SU-DHL-6 (cell line): ENCODE results near the gene CFAP20DC.
"Not testable (repeated sequence)": the region's sequence is repeated elsewhere in the genome, so short reads cannot be mapped to it uniquely, and the experiment has no call there.

Experiments
- H2AFZ ChIP-seq: fragments of 200-600 bp; sonication (generic); 2 replicates; pipeline ENCODE4 v1.6.1; 2014; ENCODE audit warnings: low read depth, mild to moderate bottlenecking, moderate library complexity, mixed read lengths, antibody characterized with exemption, low read length; ENCODE audit not compliant: severe bottlenecking
- H3F3A ChIP-seq: fragments of 200-600 bp; shearing (Covaris generic); 2 replicates; pipeline ENCODE4 v1.6.0; 2016; ENCODE audit warnings: antibody characterized with exemption, mild to moderate bottlenecking; ENCODE audit not compliant: insufficient read depth
- H3K27ac ChIP-seq: fragments of 200-600 bp; sonication (generic); 2 replicates; pipeline ENCODE4 v1.5.1; 2016; ENCODE audit warnings: low read depth, mild to moderate bottlenecking, low read length, moderate library complexity, mixed read lengths
- H3K27me3 ChIP-seq: fragments of 200-600 bp; sonication (generic), shearing (Covaris generic); 2 replicates; pipeline ENCODE4 v1.6.0; 2014; ENCODE audit warnings: mild to moderate bottlenecking, low read length
- H3K36me3 ChIP-seq: fragments of 200-600 bp; sonication (generic); 2 replicates; pipeline ENCODE4 v1.6.1; 2014; ENCODE audit warnings: mild to moderate bottlenecking, low read length, mixed read lengths
- H3K4me2 ChIP-seq: fragments of 300-600, 200-600 bp; shearing (Covaris generic), sonication (generic); 2 replicates; pipeline ENCODE4 v1.6.0; 2014; ENCODE audit warnings: low read length, low read depth, mild to moderate bottlenecking; ENCODE audit not compliant: poor library complexity, severe bottlenecking
- H3K4me3 ChIP-seq: fragments of 200-600 bp; sonication (generic); 2 replicates; pipeline ENCODE4 v1.5.1; 2014; ENCODE audit warnings: antibody characterized with exemption, low read length, mild to moderate bottlenecking, mixed read lengths; ENCODE audit not compliant: insufficient read depth, poor library complexity, severe bottlenecking
- H3K79me2 ChIP-seq: fragments of 200-600 bp; sonication (generic); 2 replicates; pipeline ENCODE4 v1.6.1; 2014; ENCODE audit warnings: mild to moderate bottlenecking, low read length, moderate library complexity; ENCODE audit not compliant: insufficient read depth
- H3K9ac ChIP-seq: fragments of 200-600 bp; sonication (generic); 2 replicates; pipeline ENCODE4 v1.7.0; 2014; ENCODE audit warnings: mild to moderate bottlenecking, low read length
- H3K9me2 ChIP-seq: fragments of 200-600 bp; sonication (generic); replicated peaks from 2 replicates; pipeline ENCODE4 v1.6.1; 2014; ENCODE audit warnings: low read length; ENCODE audit not compliant: insufficient read depth
- H3K9me3 ChIP-seq: fragments of 200-600 bp; sonication (generic); 2 replicates; pipeline ENCODE4 v1.6.1; 2014; ENCODE audit warnings: low read length, mixed read lengths; ENCODE audit not compliant: insufficient read depth
- H4K20me1 ChIP-seq: fragments of 200-600 bp; sonication (generic); 2 replicates; pipeline ENCODE4 v1.6.1; 2014; ENCODE audit warnings: low read depth, mild to moderate bottlenecking, antibody characterized with exemption, low read length, moderate library complexity, mixed read lengths
- EZH2phosphoT487 ChIP-seq: fragments of 200-600 bp; sonication (generic), shearing (Covaris generic); conservative IDR thresholded peaks from 2 replicates; pipeline ENCODE4 v1.6.1; 2018; ENCODE audit warnings: mild to moderate bottlenecking, antibody characterized with exemption, low read length, moderate library complexity, mixed read lengths
- TF ChIP-seq, protein P1 (sequence below): fragments of 200-600 bp; sonication (generic); IDR thresholded peaks from one replicate; pipeline ENCODE4 v1.5.1; 2017; ENCODE audit warnings: antibody characterized with exemption, mild to moderate bottlenecking, low read length, moderate library complexity; ENCODE audit not compliant: insufficient read depth, poor library complexity, severe bottlenecking

The CFAP20DC gene

DNA sequence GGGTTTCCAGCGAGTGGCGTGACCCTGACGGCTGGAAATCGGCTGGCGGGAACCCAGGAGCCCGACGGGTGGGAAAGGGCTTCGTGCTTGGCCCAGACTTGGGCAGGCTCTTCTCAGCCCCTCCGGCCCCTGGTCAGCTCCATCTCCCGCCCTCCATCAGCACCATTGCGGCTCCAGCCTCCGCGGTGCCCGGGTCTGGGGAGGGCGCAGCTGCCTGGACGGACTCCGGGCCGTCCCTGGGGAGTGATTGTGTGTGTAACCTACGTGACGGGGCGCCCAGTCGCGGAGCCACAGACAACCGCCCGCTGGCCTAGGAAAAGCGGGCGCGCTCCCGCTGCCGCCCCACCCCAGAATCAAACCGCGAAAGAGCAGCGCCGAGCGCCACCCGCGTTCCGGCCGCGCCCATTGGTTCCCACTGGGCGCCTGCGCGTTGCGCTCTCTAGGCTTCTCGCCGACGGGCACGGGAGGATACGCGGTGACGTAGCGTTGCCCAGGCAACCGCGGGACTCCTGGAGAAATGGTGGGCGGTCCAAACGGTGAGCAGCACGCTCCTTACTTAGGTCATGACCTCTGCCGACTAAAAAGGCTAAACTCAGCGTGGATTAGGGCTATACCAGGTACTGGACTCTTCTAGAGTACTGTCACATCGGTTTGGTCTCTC is at the start of gene CFAP20DC:
Gene CFAP20DC (minus strand): TSS at position 355 of the 661 bp plus-strand sequence. CDS start 394 bp downstream, outside the sequence.
- Histone ChIP-seq H3K36me3 (no peaks in the 10 kb centered on the region), H3K9me3 (no peaks in the 10 kb centered on the region), H3K79me2 (no peaks in the 10 kb centered on the region), H3K4me2 (peak within 1 kb of the TSS; percentile 65), H3F3A (no peaks in the 10 kb centered on the region; the same call in 1 of the 2 replicates), H3K9ac (peak within 1 kb of the TSS; percentile 69), H4K20me1 (no peaks in the 10 kb centered on the region), H3K27me3 (no peaks in the 10 kb centered on the region), H3K4me3 (peak within 1 kb of the TSS; percentile 55), H3K9me2 (no peaks in the 10 kb centered on the region), H2AFZ (peak within 1 kb of the TSS; percentile 92), H3K27ac (no peak within 1 kb of the TSS)
- TF ChIP-seq, protein P1, sequence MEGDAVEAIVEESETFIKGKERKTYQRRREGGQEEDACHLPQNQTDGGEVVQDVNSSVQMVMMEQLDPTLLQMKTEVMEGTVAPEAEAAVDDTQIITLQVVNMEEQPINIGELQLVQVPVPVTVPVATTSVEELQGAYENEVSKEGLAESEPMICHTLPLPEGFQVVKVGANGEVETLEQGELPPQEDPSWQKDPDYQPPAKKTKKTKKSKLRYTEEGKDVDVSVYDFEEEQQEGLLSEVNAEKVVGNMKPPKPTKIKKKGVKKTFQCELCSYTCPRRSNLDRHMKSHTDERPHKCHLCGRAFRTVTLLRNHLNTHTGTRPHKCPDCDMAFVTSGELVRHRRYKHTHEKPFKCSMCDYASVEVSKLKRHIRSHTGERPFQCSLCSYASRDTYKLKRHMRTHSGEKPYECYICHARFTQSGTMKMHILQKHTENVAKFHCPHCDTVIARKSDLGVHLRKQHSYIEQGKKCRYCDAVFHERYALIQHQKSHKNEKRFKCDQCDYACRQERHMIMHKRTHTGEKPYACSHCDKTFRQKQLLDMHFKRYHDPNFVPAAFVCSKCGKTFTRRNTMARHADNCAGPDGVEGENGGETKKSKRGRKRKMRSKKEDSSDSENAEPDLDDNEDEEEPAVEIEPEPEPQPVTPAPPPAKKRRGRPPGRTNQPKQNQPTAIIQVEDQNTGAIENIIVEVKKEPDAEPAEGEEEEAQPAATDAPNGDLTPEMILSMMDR, result no peak
- TF ChIP-seq EZH2phosphoT487, result no peak

DNA sequence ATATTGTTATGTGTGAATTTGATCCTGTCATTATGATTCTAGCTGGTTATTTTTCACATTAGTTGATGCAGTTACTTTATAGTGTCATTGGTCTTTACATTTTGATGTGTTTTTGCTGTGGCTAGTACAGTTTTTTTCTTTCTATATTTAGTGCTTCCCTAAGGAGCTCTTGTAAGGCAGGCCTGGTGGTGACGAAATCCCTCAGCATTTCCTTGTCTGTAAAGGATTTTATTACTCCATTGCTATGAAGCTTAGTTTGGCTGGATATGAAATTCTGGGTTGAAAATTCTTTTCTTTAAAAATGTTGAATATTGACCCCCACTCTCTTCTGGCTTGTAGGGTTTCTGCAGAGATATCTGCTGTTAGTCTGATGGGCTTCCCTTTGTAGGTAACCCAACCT is 48.7 kb upstream of the CFAP20DC start:
- H3K36me3 ChIP-seq, H3K4me3 ChIP-seq, H3K9ac ChIP-seq, H4K20me1 ChIP-seq, H3F3A ChIP-seq, H3K27ac ChIP-seq, H2AFZ ChIP-seq, H3K4me2 ChIP-seq, H3K27me3 ChIP-seq, H3K9me2 ChIP-seq, H3K79me2 ChIP-seq, H3K9me3 ChIP-seq: not testable (repeated sequence)

DNA sequence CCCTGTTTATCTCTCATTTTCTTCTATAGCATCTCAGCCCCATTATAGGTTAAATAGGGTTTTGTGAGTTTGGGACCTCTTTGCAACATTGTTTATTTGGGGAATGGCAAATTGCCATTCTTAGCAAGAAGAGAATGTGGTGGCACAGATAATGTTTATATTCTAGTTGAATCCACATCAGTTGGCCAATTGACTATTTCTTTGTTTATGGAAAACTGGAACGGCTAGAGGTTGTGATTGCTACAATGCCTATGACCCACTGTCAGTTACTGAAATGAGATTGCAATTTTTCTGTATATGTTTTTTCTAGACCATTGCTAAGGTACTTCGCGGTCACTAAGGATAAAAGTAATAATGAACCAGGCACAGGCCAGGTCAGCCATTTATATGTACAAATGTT is 44.6 kb upstream of the CFAP20DC start:
- Histone ChIP-seq H3F3A (no peaks in the 10 kb centered on the region), H3K27ac (no peak overlapping the region), H4K20me1 (no peaks in the 10 kb centered on the region), H3K79me2 (no peaks in the 10 kb centered on the region), H2AFZ (no peak overlapping the region), H3K4me3 (no peak overlapping the region), H3K9ac (no peak overlapping the region), H3K9me2 (no peaks in the 10 kb centered on the region), H3K27me3 (no peaks in the 10 kb centered on the region), H3K4me2 (no peak overlapping the region), H3K9me3 (no peaks in the 10 kb centered on the region), H3K36me3 (no peaks in the 10 kb centered on the region)
- no peak for TF ChIP-seq EZH2phosphoT487
- TF ChIP-seq, protein P1, result no peak

DNA sequence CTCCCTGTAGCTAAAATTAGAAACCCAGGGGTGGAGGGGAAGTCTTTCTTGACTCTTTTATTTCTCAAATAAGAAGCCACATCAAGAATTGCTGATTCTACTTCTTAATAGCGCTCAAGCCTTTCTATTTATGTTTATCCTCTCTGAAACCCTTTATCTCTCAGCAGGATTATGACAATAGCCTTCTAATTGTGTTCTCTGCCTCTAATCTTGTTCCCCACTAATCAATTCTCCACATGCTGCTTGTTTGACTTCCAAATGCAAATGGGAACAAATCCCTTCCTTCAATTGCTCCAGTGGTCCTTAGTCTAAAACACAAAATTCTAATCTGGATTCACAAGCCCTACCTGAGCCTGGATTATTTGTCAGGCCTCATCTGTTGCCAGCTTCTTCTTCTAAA is 43.7 kb upstream of the CFAP20DC start:
- no peaks in the 10 kb centered on the region for H3K27me3 ChIP-seq
- H3K9me3 ChIP-seq, result no peaks in the 10 kb centered on the region
- H2AFZ ChIP-seq, result no peak overlapping the region
- no peaks in the 10 kb centered on the region for H3K79me2 ChIP-seq
- no peaks in the 10 kb centered on the region for H3K9me2 ChIP-seq
- no peak overlapping the region for H3K4me2 ChIP-seq
- H3K27ac ChIP-seq, result no peak overlapping the region
- no peak overlapping the region for H3K4me3 ChIP-seq
- H4K20me1 ChIP-seq, result no peaks in the 10 kb centered on the region
- H3F3A ChIP-seq, result no peaks in the 10 kb centered on the region
- TF ChIP-seq, protein P1, result no peak
- TF ChIP-seq EZH2phosphoT487, result no peak
- H3K9ac ChIP-seq, result no peak overlapping the region
- no peaks in the 10 kb centered on the region for H3K36me3 ChIP-seq
